Measurements from ENCODE around the gene DLG5. TPM values are rescaled to one million over a fixed set of nuclear protein-coding genes. Genes with fewer than 3 reads are reported as not detected.

Gene DLG5
- total RNA-seq, 4 donors from 2014 or later: 40.6 to 134 (median 61.5) TPM

GRCh38 chr10:77946084-77946483, 19.5 kb upstream of the DLG5 start:
- no peak overlapping the region for H3K4me3 ChIP-seq
- no peaks in the 10 kb centered on the region for H3K36me3 ChIP-seq
- H3K27me3 ChIP-seq: no peaks in the 10 kb centered on the region
- no peak for DNase-seq
- H3K4me1 ChIP-seq: no peaks in the 10 kb centered on the region
- peaks cover 0 to 6% (median 2%) of the 10 kb centered on the region in 4 donors for H3K9me3 ChIP-seq
- TF ChIP-seq CTCF (IDR thresholded peaks at IDR 0.05) (no peak), POLR2A (IDR thresholded peaks at IDR 0.05) (no peak)
- no peak overlapping the region for H3K27ac ChIP-seq

GRCh38 chr10:77944519-77944918, 18.0 kb upstream of the DLG5 start:
- no peaks in the 10 kb centered on the region for H3K9me3 ChIP-seq
- no peaks in the 10 kb centered on the region for H3K4me1 ChIP-seq
- H3K27me3 ChIP-seq: no peaks in the 10 kb centered on the region
- DNase-seq: no peak
- no peak overlapping the region for H3K4me3 ChIP-seq
- TF ChIP-seq POLR2A (IDR thresholded peaks at IDR 0.05) (no peak), CTCF (IDR thresholded peaks at IDR 0.05) (no peak)
- no peaks in the 10 kb centered on the region for H3K36me3 ChIP-seq
- H3K27ac ChIP-seq: no peak overlapping the region

- DNase-seq: no peak
- Histone ChIP-seq H3K27ac (no peak overlapping the region), H3K9me3 (no peaks in the 10 kb centered on the region)
Measured at GRCh38 chr10:77943121-77943901, 16.8 kb upstream of the DLG5 start.

GRCh38 chr10:77941790-77942189, 15.2 kb upstream of the DLG5 start:
- DNase-seq: no peak
- no peaks in the 10 kb centered on the region for H3K36me3 ChIP-seq
- no peak for TF ChIP-seq POLR2A (IDR thresholded peaks at IDR 0.05)
- TF ChIP-seq CTCF (IDR thresholded peaks at IDR 0.05): no peak
- H3K27ac ChIP-seq: no peak overlapping the region
- H3K27me3 ChIP-seq: no peaks in the 10 kb centered on the region
- H3K9me3 ChIP-seq: no peaks in the 10 kb centered on the region
- H3K4me3 ChIP-seq: no peak overlapping the region
- no peaks in the 10 kb centered on the region for H3K4me1 ChIP-seq

More at GRCh38 chr10:77943121-77943901, 16.8 kb upstream of the DLG5 start:
- Histone ChIP-seq H3K27me3 (no peaks in the 10 kb centered on the region), H3K4me1 (no peaks in the 10 kb centered on the region), H3K36me3 (no peaks in the 10 kb centered on the region), H3K4me3 (no peak overlapping the region)
- TF ChIP-seq POLR2A (IDR thresholded peaks at IDR 0.05): no peak
- TF ChIP-seq CTCF (IDR thresholded peaks at IDR 0.05): no peak

GRCh38 chr10:77940627-77941026, 14.1 kb upstream of the DLG5 start:
- TF ChIP-seq POLR2A (IDR thresholded peaks at IDR 0.05) (no peak), CTCF (IDR thresholded peaks at IDR 0.05) (no peak)
- Histone ChIP-seq H3K9me3 (no peaks in the 10 kb centered on the region), H3K27me3 (no peaks in the 10 kb centered on the region), H3K27ac (no peak overlapping the region), H3K4me1 (no peaks in the 10 kb centered on the region), H3K4me3 (no peak overlapping the region), H3K36me3 (no peaks in the 10 kb centered on the region)
- DNase-seq: no peak

Data from Peyer's patch (tissue), 4 donors.